H1 (cell line): Measurements from ENCODE around the gene KCNC4. TPM values are rescaled to one million over a fixed set of nuclear protein-coding genes. Genes with fewer than 3 reads are reported as not detected.

Experiments
- ASH2L ChIP-seq: fragments of 200-600, 300-600 bp; sonication (generic); IDR thresholded peaks from one replicate; pipeline ENCODE4 v1.7.1; 2017; ENCODE audit warnings: low read length
- EP300 ChIP-seq, 2 experiments: IDR thresholded peaks; 1 replicate in 1 of 2; 2 replicates in 1 of 2; pipeline ENCODE4 v1.6.1; 2011 to 2012; ENCODE audit warnings: low read depth in 2 of 2, low read length in 2 of 2, mild to moderate bottlenecking in 2 of 2, borderline replicate concordance in 1 of 2, inconsistent platforms in 1 of 2, moderate library complexity in 1 of 2
- POLR2A ChIP-seq, 2 experiments: IDR thresholded peaks; 1 replicate in 1 of 2; 2 replicates in 1 of 2; pipeline ENCODE4 v1.6.1; 2011; ENCODE audit warnings: low read depth in 2 of 2, low read length in 2 of 2, mild to moderate bottlenecking in 2 of 2; ENCODE audit errors: control extremely low read depth in 1 of 2
- POLR2AphosphoS5 ChIP-seq: IDR thresholded peaks from 2 replicates; pipeline ENCODE4 v1.6.1; 2011; ENCODE audit warnings: low read depth, low read length
- TAF1 ChIP-seq: IDR thresholded peaks from 2 replicates; pipeline ENCODE4 v1.6.1; 2011; ENCODE audit warnings: mild to moderate bottlenecking, low read depth, low read length
- polyA plus RNA-seq, 7 experiments: library from polyadenylated mRNA; depleted of rRNA in 3 of 7; stranded (reverse) in 5 of 7; unstranded in 2 of 7; fragments of >200 nt in 5 of 7; fragments of 200-250 nt in 2 of 7; gene quantifications; 1 replicate in 5 of 7; 2 replicates in 1 of 7; 4 replicates in 1 of 7; pipeline versions ENCODE4 v1.2.1 to v1.2.3, GENCODE V29; 2011 to 2013; ENCODE audit warnings: missing spikeins in 2 of 7, mixed read lengths in 2 of 7
- total RNA-seq: library from RNA; stranded (reverse); fragmentation: NEBNext Ultra II Directional; extraction: Animal tissue kit (Norgen Biotek cat#: 25700); gene quantifications from 2 replicates; pipeline ENCODE4 v1.2.1, GENCODE V29; 2021

The KCNC4 gene
- total and polyA plus RNA-seq, 2 of the 8 experiments (the other 6 are each of a cell fraction or from before 2014, with no cell fraction given), result 8.1 to 11.2 TPM

DNA sequence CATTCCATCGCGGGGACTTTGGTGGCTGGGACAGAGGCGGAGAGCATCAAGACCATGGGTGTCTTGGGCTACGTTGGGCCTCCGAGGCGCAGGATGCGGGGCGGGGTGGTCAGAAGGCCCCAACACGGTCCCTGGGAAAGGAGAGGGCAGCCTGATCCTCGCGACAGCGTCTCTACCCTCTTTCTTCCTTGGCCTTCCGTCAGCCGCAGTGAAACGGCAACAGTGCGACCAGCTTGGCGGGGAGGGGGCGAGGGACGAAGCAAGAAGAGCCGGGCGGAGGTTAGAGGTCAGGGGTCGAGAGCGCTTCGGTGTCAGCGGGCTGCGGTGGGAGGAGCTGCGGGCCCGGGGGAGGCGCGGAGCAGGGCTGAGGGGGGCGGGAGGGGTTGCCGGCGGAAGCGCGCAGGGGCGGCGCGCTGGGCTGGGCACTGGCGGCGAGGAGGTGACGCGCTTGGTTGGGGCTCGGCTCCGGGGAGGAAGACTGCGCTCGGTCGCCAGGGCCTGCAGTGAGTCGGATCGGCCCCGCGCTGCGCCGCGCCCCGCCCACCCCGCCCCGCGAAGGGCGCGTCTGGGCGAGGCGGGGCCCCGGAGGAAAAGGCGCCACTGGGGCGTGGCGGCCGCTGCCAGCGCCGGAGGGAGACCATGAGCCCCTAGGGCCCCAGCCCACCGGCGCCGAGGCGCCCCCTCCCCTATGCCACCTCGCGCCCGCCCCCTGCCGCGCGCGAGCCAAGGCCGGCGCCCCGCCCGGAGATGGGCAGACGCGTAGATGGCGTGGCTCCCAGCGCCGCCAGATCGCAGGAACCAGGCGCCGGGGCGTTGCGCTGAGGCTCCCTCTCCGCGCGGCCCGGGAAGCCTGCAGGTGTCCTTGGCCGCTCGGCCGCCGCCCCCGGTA, at the start of gene KCNC4 (continued):
- TF ChIP-seq EP300 (IDR thresholded peaks at IDR 0.05; ENCODE audit: borderline replicate concordance in 1 of 2, low read depth in 2 of 2, low read length in 2 of 2) (peak in 1 of 2 experiments; percentile 85; a peak in 1 of 3 replicates), ASH2L (peak; percentile 44), POLR2A (IDR thresholded peaks at IDR 0.05; ENCODE audit: control extremely low read depth in 1 of 2, low read depth in 2 of 2, low read length in 2 of 2) (peak in 1 of 2 experiments; percentile 38; a peak in 1 of 3 replicates), POLR2AphosphoS5 (peak; percentile 68), TAF1 (peak; percentile 25; the same call in 1 of the 2 replicates)
- TF ChIP-seq, all 59 proteins: peak for 11
